HepG2 (cell line): Measurements from ENCODE around the gene RAB36. TPM values are rescaled to one million over a fixed set of nuclear protein-coding genes. Genes with fewer than 3 reads are reported as not detected.

Experiments used
- ATAC-seq: fragments of 200-7000 bp; cut with Tn5 transposase; 3 replicates; pipeline ENCODE4 v1.9.1; 2020; ENCODE audit warnings: mild to moderate bottlenecking, moderate library complexity
- BruUV-seq: library from RNA; stranded (reverse); fragments of 400-500 nt; replicated peaks from 2 replicates; lab custom pipeline; 2021; lab: Mats Ljungman, UMichigan
- CTCF ChIA-PET: fragments of 300-600 bp; formaldehyde crosslinking; extraction: SDS; loops from one replicate; lab custom pipeline; 2021; ENCODE audit warnings: low total read pairs, inconsistent platforms, low intra/inter-chr PET ratio; lab: Yijun Ruan, JAX
- POLR2A ChIA-PET: fragments of 350-600 bp; sonication (Branson Sonifier 250); formaldehyde crosslinking; loops from one replicate; lab custom pipeline; 2020; ENCODE audit warnings: antibody characterized with exemption, inconsistent platforms; lab: Yijun Ruan, JAX
- DNase-seq: peaks from one replicate; pipeline ENCODE4 v3.0.0-alpha.2; 2015; ENCODE audit warnings: low spot score
- FAIRE-seq: peaks from 3 replicates; lab custom pipeline; 2011; peaks lifted over from hg19 to GRCh38; lab: Jason Lieb, UNC
- H2AFZ ChIP-seq: one replicate; pipeline ENCODE4 v1.6.1; 2011; ENCODE audit warnings: low read length, inconsistent platforms
- H3K27ac ChIP-seq: fragments of 300-600 bp; 3 replicates; pipeline ENCODE4 v1.8.0; 2011; ENCODE audit warnings: mixed run types, mild to moderate bottlenecking, mixed read lengths, low read length, inconsistent platforms; ENCODE audit not compliant: insufficient read depth; ENCODE audit errors: extremely low read length
- H3K27me3 ChIP-seq, 2 experiments: fragments of 200-600 bp in 1 of 2; 2 replicates in 1 of 2; 3 replicates in 1 of 2; pipeline versions ENCODE4 v1.6.0 to v1.8.0; 2011; ENCODE audit warnings: low read length in 2 of 2, mild to moderate bottlenecking in 2 of 2, moderate library complexity in 2 of 2, inconsistent platforms in 1 of 2; ENCODE audit not compliant: insufficient read depth in 2 of 2, control insufficient read depth in 1 of 2
- H3K36me3 ChIP-seq, 2 experiments: fragments of 200-600 bp in 1 of 2; replicated peaks in 1 of 2; 2 replicates in 1 of 2; 3 replicates in 1 of 2; pipeline versions ENCODE4 v1.5.1 to v1.8.0; 2011; ENCODE audit warnings: low read length in 2 of 2, inconsistent platforms in 1 of 2; ENCODE audit not compliant: insufficient read depth in 2 of 2, control insufficient read depth in 1 of 2
- H3K4me1 ChIP-seq: 2 replicates; pipeline ENCODE4 v1.5.1; 2012; ENCODE audit warnings: low read length, inconsistent platforms; ENCODE audit not compliant: insufficient read depth
- H3K4me2 ChIP-seq: 2 replicates; pipeline ENCODE4 v1.6.0; 2011; ENCODE audit warnings: low read depth, low read length, inconsistent platforms
- H3K4me3 ChIP-seq, 3 experiments: fragments of 200-600 bp in 1 of 3; sonication (generic), shearing (Covaris generic) in 1 of 3; replicated peaks in 1 of 3; 2 replicates each; pipeline ENCODE4 v1.5.1; 2011 to 2016; ENCODE audit warnings: low read length in 3 of 3, inconsistent platforms in 2 of 3, low read depth in 2 of 3, mild to moderate bottlenecking in 2 of 3, control low read depth in 1 of 3, mixed read lengths in 1 of 3; ENCODE audit not compliant: insufficient read depth in 1 of 3
- H3K79me2 ChIP-seq: one replicate; pipeline ENCODE4 v1.6.1; 2011; ENCODE audit warnings: low read length, inconsistent platforms; ENCODE audit not compliant: insufficient read depth
- H3K9ac ChIP-seq: 2 replicates; pipeline ENCODE4 v1.6.0; 2011; ENCODE audit warnings: mild to moderate bottlenecking, low read depth, low read length, inconsistent platforms; ENCODE audit not compliant: insufficient read depth
- H3K9me3 ChIP-seq: 2 replicates; pipeline ENCODE4 v1.5.1; 2012; ENCODE audit warnings: mild to moderate bottlenecking, low read length
- H4K20me1 ChIP-seq: 2 replicates; pipeline ENCODE4 v1.6.0; 2011; ENCODE audit warnings: inconsistent platforms, mild to moderate bottlenecking, low read length, moderate library complexity; ENCODE audit not compliant: insufficient read depth
- CAMTA2 ChIP-seq: sonication (generic); formaldehyde crosslinking; IDR thresholded peaks from 2 replicates; pipeline ENCODE4 v1.4.0; 2020; ENCODE audit warnings: mild to moderate bottlenecking, missing genetic modification reagents, borderline replicate concordance
- CBFB ChIP-seq: sonication (generic); formaldehyde crosslinking; IDR thresholded peaks from 2 replicates; pipeline ENCODE4 v1.4.0; 2020; ENCODE audit warnings: missing genetic modification reagents
- CENPX ChIP-seq: sonication (generic); formaldehyde crosslinking; IDR thresholded peaks from 2 replicates; pipeline ENCODE4 v1.9.0; 2021; ENCODE audit warnings: mild to moderate bottlenecking, missing genetic modification reagents, moderate library complexity
- GRHL1 ChIP-seq: sonication (generic); formaldehyde crosslinking; conservative IDR thresholded peaks from 2 replicates; pipeline ENCODE4 v1.8.0; 2022; ENCODE audit warnings: missing genetic modification reagents
- HOXA9 ChIP-seq: sonication (generic); formaldehyde crosslinking; IDR thresholded peaks from 2 replicates; pipeline ENCODE4 v1.8.1; 2022; ENCODE audit warnings: missing genetic modification reagents, mild to moderate bottlenecking, moderate library complexity, borderline replicate concordance
- LRRFIP1 ChIP-seq: sonication (generic); formaldehyde crosslinking; conservative IDR thresholded peaks from 2 replicates; pipeline ENCODE4 v1.4.0; 2020; ENCODE audit warnings: missing genetic modification reagents
- RELA ChIP-seq: sonication (generic); formaldehyde crosslinking; IDR thresholded peaks from 2 replicates; pipeline ENCODE4 v1.4.0; 2020; ENCODE audit warnings: missing genetic modification reagents
- SNAPC4 ChIP-seq: sonication (generic); formaldehyde crosslinking; IDR thresholded peaks from 2 replicates; pipeline ENCODE4 v1.4.0; 2020; ENCODE audit warnings: mild to moderate bottlenecking, missing genetic modification reagents
- ZMAT3 ChIP-seq: sonication (generic); formaldehyde crosslinking; conservative IDR thresholded peaks from 2 replicates; pipeline ENCODE4 v1.7.0; 2021; ENCODE audit warnings: missing genetic modification reagents
- ZNF180 ChIP-seq: sonication (generic); formaldehyde crosslinking; IDR thresholded peaks from 2 replicates; pipeline ENCODE4 v1.4.0; 2020; ENCODE audit warnings: low read depth, missing genetic modification reagents, borderline replicate concordance
- ZNF234 ChIP-seq: sonication (generic); formaldehyde crosslinking; conservative IDR thresholded peaks from 2 replicates; pipeline ENCODE4 v1.5.1; 2020; ENCODE audit warnings: mild to moderate bottlenecking, missing genetic modification reagents
- ZNF329 ChIP-seq: sonication (generic); formaldehyde crosslinking; IDR thresholded peaks from 2 replicates; pipeline ENCODE4 v1.9.0; 2021; ENCODE audit warnings: low read depth, mild to moderate bottlenecking, missing genetic modification reagents
- ZNF724P ChIP-seq: sonication (generic); formaldehyde crosslinking; IDR thresholded peaks from 2 replicates; pipeline ENCODE4 v1.8.0; 2022; ENCODE audit warnings: missing genetic modification reagents, borderline replicate concordance
- ZNF75D ChIP-seq: sonication (generic); formaldehyde crosslinking; IDR thresholded peaks from 2 replicates; pipeline ENCODE4 v1.8.1; 2023; ENCODE audit warnings: missing genetic modification reagents, mild to moderate bottlenecking, borderline replicate concordance
- ZSCAN12 ChIP-seq: sonication (generic); formaldehyde crosslinking; IDR thresholded peaks from 2 replicates; pipeline ENCODE4 v1.9.0; 2021; ENCODE audit warnings: mild to moderate bottlenecking, missing genetic modification reagents
- WGBS: methylation state at CpG from one replicate; pipeline ENCODE4 v1.1.6; 2017; ENCODE audit warnings: low lambda C conversion rate; 5-methylcytosine and 5-hydroxymethylcytosine counted together
- in situ Hi-C: cut with HindIII; loops from 2 replicates; pipeline ENCODE4 v1.10.0; 2017; ENCODE audit warnings: low pct_unique_long_range_greater_than_20kb; ENCODE audit not compliant: extremely low pct_ligation_motif_present
- intact Hi-C: fragments of 100-400 bp; cut with micrococcal nuclease; formaldehyde crosslinking; loops from one replicate; pipeline ENCODE4 v1.10.0; 2022; ENCODE audit not compliant: unreplicated experiment
- polyA plus RNA-seq, 8 experiments: library from polyadenylated mRNA; depleted of rRNA in 3 of 8; stranded (reverse) in 7 of 8; unstranded in 1 of 8; fragments of >200 nt; fragmentation: Illumina TruSeq in 4 of 8; extraction: Trizol in 4 of 8; gene quantifications; 2 replicates each; pipeline versions ENCODE4 v1.2.1 to v1.2.3, GENCODE V29; 2011 to 2016; ENCODE audit warnings: low read depth in 4 of 8, missing spikeins in 1 of 8, mixed read lengths in 1 of 8; ENCODE audit not compliant: insufficient read depth in 1 of 8
- total RNA-seq, 5 experiments: library from RNA; depleted of rRNA; stranded (reverse); fragments of >200 nt; fragmentation: Illumina TruSeq; extraction: Trizol; gene quantifications; 2 replicates each; pipeline ENCODE4 v1.2.3, GENCODE V29; 2016; ENCODE audit warnings: low read depth in 1 of 5

The RAB36 gene
- total and polyA plus RNA-seq, 2 of the 13 experiments (the other 11 are each of a cell fraction or from before 2014, with no cell fraction given): 0.24 to 0.86 TPM

GRCh38 chr22:23192133-23192532 is 46.9 kb downstream of the RAB36 start (continued):
- no peak for TF ChIP-seq GRHL1 (CRISPR knock-in tag)

- ChIA-PET CTCF (no interaction called here), POLR2A (no interaction called here)
- intact Hi-C loops: no loop called here
- ATAC-seq (0 out of 3 replicates have a peak, but pooled peaks have one; percentile 23), DNase-seq (no peak), FAIRE-seq (no peak)
- Histone ChIP-seq H3K36me3 (peaks cover 14 to 64% of the 10 kb centered on the region in 2 experiments; a peak in 4 of 5 replicates), H3K27ac (no peak overlapping the region), H3K9ac (no peak overlapping the region), H3K4me2 (no peak overlapping the region), H3K4me3 (no peak overlapping the region), H2AFZ (no peak overlapping the region), H3K4me1 (no peaks in the 10 kb centered on the region), H4K20me1 (peaks cover 7% of the 10 kb centered on the region), H3K9me3 (no peaks in the 10 kb centered on the region), H3K27me3 (no peaks in the 10 kb centered on the region), H3K79me2 (peaks cover 84% of the 10 kb centered on the region)
- in situ Hi-C loops: no loop called here
- 98% methylated on average over 4 of the region's 4 CpGs for WGBS
- no TSS peak for BruUV-seq
- TF ChIP-seq ZNF180 (CRISPR knock-in tag) (no peak), ZNF329 (CRISPR knock-in tag) (no peak), CENPX (no peak), ZMAT3 (no peak), ZNF724P (no peak), ZNF234 (no peak), SNAPC4 (CRISPR knock-in tag) (no peak), LRRFIP1 (CRISPR knock-in tag) (no peak), ZSCAN12 (CRISPR knock-in tag) (no peak), CAMTA2 (CRISPR knock-in tag) (no peak), ZNF75D (no peak), CBFB (CRISPR knock-in tag) (no peak), HOXA9 (no peak), RELA (CRISPR knock-in tag) (no peak)
Measured at GRCh38 chr22:23192558-23192957, 47.3 kb downstream of the RAB36 start.
